ENCODE data around the gene PJVK.
A peak's percentile ranks its signal among the peaks of the same experiment; 100 is the strongest.

Gene PJVK

DNA sequence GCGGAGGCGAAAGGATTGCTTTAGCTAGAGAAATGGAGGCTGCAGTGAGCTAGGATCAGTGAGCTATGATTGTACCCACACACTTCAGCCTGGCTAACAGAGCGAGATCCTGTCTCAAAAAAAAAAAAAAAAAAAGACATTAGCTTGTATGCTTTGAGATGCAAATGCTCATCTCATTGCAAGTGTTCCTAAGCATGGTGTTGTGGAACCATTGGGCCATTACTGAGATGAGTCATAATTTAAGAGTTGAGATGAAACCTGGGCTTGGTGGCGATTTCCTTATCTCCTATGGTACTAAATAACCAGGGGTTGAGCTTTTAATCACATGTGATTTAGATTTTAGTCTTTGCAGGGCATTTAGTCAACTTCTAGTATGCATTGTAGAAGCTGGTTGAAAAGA lies 31.3 kb downstream of the PJVK start:
- DNase-seq, result peak; percentile 67

DNA sequence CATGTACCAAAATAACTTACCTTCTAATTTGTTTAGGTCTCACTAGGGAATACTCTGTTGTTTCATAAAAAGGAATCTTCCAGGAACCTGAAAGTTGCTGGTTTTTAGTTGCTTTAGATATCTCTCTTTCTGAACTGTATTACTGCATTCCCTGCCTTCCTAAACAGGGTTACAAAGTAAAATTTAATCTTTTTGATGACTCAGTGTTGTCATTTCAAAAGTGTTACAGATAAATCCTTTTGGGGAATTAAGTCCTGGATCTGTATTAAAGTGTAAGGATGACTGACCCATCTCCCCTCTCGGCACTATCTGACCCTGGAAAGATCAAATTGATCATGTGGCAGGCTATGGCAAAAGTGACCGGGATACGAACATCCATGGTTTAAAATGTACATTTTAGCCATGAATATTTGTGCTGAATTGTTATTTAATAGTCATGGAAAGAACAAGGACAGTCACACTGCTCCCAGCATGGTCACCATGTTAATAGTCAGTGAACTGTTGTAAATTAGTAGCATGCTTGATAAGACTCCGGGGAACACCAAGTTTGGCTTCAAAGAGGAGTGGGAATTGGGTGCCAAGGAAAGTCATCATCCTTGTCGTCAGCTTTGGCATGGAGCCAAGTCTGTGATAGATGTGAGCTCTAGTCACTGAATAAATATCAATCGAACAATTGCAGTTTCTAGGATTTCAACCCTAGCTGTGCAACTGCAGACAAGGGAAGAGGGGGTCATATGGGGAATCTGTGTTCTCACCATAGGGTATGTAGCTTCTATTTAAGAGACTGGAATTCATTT lies 33.3 kb downstream of the PJVK start:
- peak; percentile 85 for DNase-seq

DNA sequence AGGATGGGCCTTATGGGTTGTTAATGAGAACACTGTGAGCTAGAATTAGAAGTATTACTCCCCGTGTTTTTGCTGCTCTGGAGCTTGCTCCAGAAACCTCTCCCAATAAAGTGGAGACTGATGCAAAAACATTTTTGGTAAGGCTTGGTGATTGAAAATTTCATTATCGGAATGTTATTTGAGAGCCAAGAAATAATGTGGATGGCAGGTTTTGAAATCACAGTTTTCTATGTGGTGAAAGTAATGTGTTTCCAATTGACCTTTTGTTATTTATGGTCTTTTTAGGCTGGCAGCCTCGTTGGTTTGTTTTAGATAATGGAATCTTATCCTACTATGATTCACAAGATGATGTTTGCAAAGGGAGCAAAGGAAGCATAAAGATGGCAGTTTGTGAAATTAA lies 34.2 kb downstream of the PJVK start:
- DNase-seq, result no peak

DNA sequence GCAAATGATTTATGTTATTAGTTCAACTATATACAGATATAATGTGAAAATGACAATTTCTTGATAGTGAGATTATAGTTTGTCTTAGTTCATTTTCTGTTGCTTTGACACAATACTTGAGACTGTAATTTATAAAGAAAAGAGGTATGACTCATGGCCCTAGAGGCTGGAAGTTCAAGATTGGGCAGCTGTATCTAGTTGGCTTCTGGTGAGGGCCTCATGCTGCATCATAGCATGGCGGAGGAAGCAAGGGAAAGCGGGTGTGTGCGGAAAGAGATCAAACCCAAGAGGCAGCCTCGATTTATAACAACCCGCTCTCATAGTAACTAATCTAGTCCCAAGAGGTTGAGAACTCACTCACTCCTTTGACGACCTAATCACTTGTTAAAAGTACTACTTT lies 40.4 kb downstream of the PJVK start:
- DNase-seq, result no peak

DNA sequence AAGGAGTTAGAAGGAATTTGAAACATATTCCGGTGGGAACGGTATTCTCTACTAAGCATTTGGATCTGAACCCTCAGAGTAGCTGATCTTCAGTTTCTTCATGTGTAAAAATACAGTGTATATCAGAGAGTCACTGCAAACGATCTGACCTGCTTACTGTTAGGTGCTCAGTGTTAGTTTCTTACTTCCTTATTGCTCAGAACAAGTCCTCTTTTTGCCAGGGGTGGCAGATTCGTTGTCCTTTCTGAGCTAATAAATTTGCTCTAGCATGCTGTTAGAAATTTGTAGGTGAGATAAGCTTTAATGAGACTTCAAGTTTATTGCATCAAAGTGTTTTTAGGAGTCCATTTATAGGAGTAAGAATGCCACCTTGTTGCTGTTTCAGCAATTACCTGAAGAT lies 44.9 kb downstream of the PJVK start:
- DNase-seq, result no peak

DNA sequence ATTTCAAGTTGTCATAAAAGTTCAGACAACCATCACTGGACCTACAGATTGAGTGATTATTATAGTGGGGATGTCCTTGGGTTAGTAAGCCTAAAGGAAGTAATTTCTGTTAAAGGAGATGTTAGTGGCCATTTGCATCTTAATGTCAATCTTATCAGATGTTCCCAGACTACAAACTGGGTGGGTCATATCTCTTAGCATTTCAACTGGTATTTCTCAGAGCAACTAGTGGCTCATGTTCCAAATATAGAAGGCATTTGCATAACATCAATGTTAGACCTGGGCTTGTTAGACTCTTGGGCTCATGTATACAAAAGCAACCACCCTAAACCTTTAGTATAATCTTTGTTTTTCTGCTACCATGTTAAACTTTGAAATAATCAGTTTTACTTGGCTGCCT lies 47.0 kb downstream of the PJVK start:
- no peak for DNase-seq

DNA sequence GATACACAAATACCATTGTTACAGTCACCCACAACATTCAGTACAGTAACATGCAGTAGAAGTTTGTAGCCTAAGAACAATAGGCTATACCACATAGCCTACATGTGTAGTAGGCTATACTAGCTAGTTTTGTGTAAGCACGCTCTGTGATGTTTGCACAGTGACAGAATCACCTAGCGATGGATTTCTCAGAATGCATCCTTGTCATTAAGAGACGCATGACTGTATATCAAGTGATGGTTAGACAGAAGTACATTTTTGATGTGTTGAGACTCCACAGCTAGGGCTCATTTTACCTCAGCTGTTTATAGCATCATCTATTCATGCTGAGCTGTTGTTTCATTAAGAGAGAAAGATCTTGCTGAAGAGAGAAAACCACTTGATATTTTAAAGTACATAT lies 48.5 kb downstream of the PJVK start:
- DNase-seq, result no peak

DNA sequence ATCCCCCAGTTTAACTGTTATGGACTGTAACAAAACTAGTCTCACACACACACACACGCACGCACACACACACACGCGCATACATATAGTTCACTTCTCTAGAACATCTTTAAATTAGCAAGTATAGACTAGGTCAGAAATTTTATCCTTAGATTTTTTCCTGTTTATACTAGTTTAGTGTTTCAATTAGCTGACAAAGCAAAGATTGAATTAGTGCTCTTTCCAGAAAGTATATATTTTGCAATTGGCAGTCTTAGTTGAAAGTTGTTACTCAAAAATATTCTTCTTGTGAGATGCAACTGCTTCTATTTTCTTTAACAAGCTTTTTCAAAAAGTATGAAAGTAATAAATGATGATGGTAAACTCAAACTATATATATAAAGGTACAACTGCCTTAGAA lies 51.6 kb downstream of the PJVK start:
- no peak for DNase-seq

DNA sequence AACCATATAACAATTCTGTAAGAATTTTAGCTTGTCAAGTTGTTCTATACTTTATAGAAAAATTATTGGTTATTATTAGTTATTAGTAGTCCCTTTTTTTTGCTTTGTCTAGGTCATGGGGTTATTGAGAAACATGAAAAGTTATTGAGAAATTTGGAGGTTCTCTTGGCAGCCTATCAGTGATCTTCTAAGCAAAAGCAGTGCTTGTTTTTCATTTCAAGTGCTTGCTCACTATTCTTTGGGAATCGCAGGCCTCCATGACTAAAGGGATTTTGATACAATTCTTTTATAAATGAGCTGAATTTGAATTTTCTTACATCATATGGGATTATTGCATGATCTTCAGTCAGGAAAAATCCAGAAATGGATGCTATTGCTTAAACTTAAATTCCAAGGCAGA lies 54.9 kb downstream of the PJVK start:
- DNase-seq, result no peak

DNA sequence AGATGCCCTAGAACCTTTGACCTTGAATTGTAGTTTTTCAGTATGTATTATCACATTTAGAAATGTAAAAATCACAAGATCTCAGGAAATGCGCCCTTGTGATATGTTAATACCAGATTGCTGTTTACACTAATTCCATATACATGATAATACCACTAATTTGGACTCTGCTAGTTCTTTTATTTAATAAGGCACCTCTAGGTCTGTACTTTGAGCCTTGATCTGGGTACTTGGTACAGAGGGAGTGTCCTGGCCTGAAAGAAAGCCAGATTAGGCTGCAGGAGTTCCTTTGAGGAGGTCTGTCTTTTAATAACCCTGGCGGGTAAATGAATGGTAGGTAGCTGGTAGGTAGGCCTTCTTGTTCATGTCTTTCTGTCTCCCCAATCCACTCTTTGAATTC lies 55.3 kb downstream of the PJVK start:
- DNase-seq, result no peak

DNA sequence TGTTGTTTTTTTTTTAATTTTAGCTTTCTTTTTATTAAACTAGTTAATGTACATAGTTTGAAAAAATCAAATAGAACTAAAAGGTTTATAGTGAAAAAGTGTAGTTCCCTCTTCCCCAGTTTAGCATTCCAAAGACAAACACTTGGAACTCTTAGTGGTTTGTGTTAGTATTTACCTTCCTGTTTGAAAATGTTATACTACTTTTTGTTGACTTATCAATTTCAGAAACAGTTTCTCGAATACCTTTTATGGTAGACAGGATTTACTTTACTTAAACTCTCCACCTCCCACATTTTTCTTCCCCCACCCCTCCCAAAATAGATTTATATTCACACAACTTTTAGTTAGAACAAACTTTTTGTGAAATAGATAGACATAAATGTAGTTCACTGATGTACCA lies 55.8 kb downstream of the PJVK start:
- DNase-seq, result no peak

DNA sequence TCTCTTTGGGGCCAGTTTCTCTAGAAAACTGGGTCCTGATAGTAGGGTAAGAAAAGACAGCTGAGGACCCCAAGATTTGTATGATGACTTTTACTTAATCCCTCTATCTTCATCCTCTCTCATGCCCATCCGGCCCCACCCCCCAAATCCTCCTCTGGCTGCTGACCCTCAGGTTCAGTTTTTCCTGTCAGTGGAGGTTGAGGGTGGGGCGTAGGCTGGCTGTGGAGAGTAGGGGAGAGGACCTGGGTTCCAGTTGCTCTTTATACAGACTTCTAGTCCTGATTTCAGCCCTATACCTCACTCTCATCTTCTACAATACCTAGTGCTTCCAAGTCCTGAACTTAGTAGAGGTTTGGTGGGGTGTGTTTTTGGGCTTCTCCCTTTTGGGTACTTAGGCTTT lies 57.5 kb downstream of the PJVK start:
- DNase-seq, result no peak

DNA sequence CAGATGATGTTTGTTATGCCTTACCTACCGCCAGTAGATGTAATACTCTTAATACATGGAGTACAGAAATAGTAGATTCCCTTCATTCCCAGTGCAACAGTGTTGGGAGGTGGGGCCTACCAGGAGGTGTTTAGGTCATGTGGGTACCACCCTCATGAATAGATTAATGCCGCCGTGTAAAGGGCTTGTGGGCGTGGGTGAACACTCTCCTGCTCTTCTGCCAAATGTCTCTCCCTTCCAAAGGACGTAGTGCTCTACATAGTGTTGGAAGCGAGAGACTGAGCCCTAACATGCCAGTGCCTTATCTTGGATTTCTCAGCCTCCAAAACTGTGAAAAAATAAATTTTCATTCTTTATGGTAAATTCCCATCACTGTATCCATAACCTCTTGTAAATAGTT lies 59.2 kb downstream of the PJVK start:
- DNase-seq, result no peak

All from DMS53 (cell line).